Panc1 (cell line): ENCODE results near the gene MTERF4.

Experiments
- POLR2AphosphoS5 ChIP-seq: IDR thresholded peaks from 2 replicates; pipeline ENCODE4 v1.6.1; 2012; ENCODE audit warnings: mild to moderate bottlenecking, low read depth, low read length, moderate library complexity
- TF ChIP-seq, protein P1 (sequence below): fragments of 450-650 bp; IDR thresholded peaks from 2 replicates; pipeline ENCODE4 v1.5.1; 2017; ENCODE audit warnings: mild to moderate bottlenecking

DNA sequence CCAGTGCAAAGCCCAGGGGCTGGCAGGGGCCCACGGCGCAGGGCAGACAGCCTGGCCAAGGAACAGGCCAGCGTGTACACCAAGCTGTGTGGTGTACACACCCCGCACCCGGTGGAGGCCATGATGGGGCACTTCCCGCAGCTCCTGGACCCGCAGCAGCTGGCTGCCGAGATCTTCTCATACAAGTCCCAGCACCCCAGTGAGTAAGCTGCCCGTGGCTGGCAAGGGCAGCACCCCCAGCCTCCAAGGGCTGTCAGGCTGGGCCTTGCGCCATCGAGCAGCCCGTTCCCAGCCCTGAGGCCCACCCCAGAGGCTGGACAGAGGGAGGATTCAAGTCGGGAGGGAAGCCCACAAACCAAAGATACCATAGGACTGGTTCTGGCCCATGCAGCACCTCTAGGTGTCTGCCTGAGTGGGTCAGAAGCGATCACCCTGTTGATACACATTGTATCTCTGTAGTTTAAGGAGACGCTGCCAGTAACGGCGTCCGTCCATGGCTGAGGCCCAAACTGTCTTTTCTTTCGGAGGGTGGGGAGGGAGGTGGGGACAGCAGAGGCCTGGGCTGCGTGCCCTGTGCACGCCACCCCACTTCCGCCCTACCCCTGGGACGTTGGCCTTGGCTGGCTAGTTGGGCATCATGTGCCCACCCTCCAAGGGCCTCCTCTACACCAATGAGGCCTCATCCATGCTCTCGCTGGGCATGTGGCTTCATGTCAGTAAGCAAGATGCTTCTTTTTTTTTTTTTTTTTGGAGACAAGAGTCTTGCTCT is 16.8 kb upstream of the MTERF4 start:
- TF ChIP-seq POLR2AphosphoS5 = no peak
- TF ChIP-seq, protein P1, sequence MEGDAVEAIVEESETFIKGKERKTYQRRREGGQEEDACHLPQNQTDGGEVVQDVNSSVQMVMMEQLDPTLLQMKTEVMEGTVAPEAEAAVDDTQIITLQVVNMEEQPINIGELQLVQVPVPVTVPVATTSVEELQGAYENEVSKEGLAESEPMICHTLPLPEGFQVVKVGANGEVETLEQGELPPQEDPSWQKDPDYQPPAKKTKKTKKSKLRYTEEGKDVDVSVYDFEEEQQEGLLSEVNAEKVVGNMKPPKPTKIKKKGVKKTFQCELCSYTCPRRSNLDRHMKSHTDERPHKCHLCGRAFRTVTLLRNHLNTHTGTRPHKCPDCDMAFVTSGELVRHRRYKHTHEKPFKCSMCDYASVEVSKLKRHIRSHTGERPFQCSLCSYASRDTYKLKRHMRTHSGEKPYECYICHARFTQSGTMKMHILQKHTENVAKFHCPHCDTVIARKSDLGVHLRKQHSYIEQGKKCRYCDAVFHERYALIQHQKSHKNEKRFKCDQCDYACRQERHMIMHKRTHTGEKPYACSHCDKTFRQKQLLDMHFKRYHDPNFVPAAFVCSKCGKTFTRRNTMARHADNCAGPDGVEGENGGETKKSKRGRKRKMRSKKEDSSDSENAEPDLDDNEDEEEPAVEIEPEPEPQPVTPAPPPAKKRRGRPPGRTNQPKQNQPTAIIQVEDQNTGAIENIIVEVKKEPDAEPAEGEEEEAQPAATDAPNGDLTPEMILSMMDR = no peak
